ENCODE measurements around the gene TLN1. TPM values are rescaled to one million over a fixed set of nuclear protein-coding genes. Genes with fewer than 3 reads are reported as not detected.

TLN1 gene
- total RNA-seq, 2 donors from 2014 or later = 117 to 123 TPM

DNA sequence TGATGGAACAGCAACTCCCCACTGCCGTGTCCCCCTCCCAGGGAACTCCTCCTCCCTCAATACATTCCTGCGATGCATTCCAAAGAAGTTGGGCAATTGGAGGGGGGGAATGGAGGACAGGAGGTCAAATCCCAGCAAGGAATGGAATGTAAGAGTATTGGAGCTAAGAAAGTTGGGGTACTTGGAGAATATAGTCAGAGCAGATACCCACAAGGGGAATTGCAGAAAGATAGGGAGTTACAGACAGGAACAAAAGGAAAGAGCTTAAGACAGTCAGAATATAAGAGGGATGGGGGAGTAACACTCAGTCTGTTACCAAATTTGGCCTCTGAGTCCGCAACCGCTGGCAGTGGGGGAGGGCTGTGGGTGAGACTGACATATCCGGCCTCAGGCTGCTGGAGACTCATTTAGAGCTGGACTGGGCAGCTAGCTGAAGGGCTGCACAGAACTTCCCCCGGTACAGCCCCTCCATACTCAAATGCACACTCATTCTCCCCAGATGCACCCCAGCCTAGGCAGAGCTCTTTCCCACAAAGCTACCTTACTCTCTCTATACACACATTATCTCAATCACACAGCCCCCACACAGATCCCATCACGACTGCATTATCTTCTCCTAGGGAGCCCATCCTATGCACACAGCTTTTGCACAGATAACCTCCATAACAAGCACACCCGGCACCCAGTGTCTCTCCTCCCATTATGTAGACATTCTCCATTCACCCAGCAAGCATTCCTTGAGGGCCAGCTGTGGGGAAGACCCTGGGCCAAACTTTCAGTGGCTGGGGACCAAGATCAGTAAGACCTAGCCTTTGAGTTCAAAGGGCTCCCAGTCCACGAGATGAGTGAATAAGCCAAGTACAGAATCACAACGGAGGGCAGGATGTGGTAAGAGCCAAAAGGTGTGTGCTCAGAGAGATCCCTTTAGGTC lies 3.7 kb downstream of the TLN1 start:
- Histone ChIP-seq H3K4me3 (ENCODE audit: low read length) (peak overlapping the region; percentile 97), H3K4me1 (ENCODE audit: control insufficient read depth, insufficient read depth, low read length) (peaks cover 13% of the 10 kb centered on the region), H3K36me3 (ENCODE audit: control insufficient read depth, insufficient read depth, low read length) (peaks cover 30% of the 10 kb centered on the region), H3K27me3 (ENCODE audit: control insufficient read depth, insufficient read depth, low read length, poor library complexity, severe bottlenecking) (no peaks in the 10 kb centered on the region), H3K9ac (ENCODE audit: extremely low read depth, low read length, poor library complexity, severe bottlenecking) (peak overlapping the region; percentile 60), H3K27ac (ENCODE audit: low read depth, low read length) (peak overlapping the region; percentile 86), H3K9me3 (ENCODE audit: control insufficient read depth, low read length) (no peaks in the 10 kb centered on the region)
- DNase-seq = peak; percentile 80
- Mint-ChIP-seq H3K27ac (no peak overlapping the region), H3K4me3 (no peak overlapping the region), H3K4me1 (peaks cover 18% of the 10 kb centered on the region), H3K27me3 (ENCODE audit: insufficient read depth) (no peaks in the 10 kb centered on the region), H3K36me3 (ENCODE audit: low read depth) (peaks cover 26% of the 10 kb centered on the region), H3K9me3 (no peaks in the 10 kb centered on the region)
- no peak for TF ChIP-seq CTCF (conservative IDR thresholded peaks at IDR 0.05)
- WGBS, 2 experiments (ENCODE audit: insufficient coverage in 1 of 2, insufficient read length in 1 of 2) = 17 to 18% methylated on average over 5 to 10 of the region's 10 CpGs

- no peaks in the 10 kb centered on the region for H3K9me3 Mint-ChIP-seq
- no peaks in the 10 kb centered on the region for H3K27me3 ChIP-seq (ENCODE audit: control insufficient read depth, insufficient read depth, low read length, poor library complexity, severe bottlenecking)
- peaks cover 13% of the 10 kb centered on the region for H3K4me1 ChIP-seq (ENCODE audit: control insufficient read depth, insufficient read depth, low read length)
- peaks cover 31% of the 10 kb centered on the region for H3K36me3 Mint-ChIP-seq (ENCODE audit: low read depth)
- WGBS, 2 experiments (ENCODE audit: insufficient coverage in 1 of 2, insufficient read length in 1 of 2) = 35 to 62% methylated on average over 4 to 5 of the region's 5 CpGs
- H3K9me3 ChIP-seq (ENCODE audit: control insufficient read depth, low read length) = no peaks in the 10 kb centered on the region
- no peak overlapping the region for H3K4me3 Mint-ChIP-seq
- no peak overlapping the region for H3K27ac Mint-ChIP-seq
- no peak for DNase-seq
- TF ChIP-seq CTCF (conservative IDR thresholded peaks at IDR 0.05) = no peak
- peak overlapping the region; percentile 60 for H3K9ac ChIP-seq (ENCODE audit: extremely low read depth, low read length, poor library complexity, severe bottlenecking)
- peaks cover 13% of the 10 kb centered on the region for H3K4me1 Mint-ChIP-seq
- H3K4me3 ChIP-seq (ENCODE audit: low read length) = peak overlapping the region; percentile 97
- no peaks in the 10 kb centered on the region for H3K27me3 Mint-ChIP-seq (ENCODE audit: insufficient read depth)
- H3K36me3 ChIP-seq (ENCODE audit: control insufficient read depth, insufficient read depth, low read length) = peaks cover 35% of the 10 kb centered on the region
- peak overlapping the region; percentile 86 for H3K27ac ChIP-seq (ENCODE audit: low read depth, low read length)
These were observed 4.3 kb downstream of the TLN1 start for GRCh38 chr9:35727676-35728040.

DNA sequence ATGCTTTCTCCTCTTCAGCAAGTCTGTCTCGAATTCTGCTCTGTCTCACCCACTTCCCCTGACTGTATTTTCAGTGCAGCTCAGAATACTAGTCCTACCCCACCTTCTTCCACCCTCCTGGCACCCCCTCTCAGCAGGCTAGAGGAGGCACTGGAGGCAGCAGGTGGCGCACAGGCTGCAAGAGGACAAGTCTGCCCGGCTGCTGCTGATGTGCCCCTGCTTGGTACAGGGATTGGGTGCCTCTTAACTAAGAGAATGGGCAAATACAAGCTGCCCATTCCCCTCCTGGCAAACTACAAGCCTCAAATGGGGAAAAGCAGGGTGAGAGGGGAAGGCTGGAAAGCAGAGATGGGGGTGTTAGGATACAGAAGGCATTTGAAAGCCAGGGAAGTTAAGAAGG lies 5.1 kb downstream of the TLN1 start:
- no peak for DNase-seq
- Histone ChIP-seq H3K27ac (ENCODE audit: low read depth, low read length) (no peak overlapping the region), H3K4me3 (ENCODE audit: low read length) (peak overlapping the region; percentile 97), H3K9ac (ENCODE audit: extremely low read depth, low read length, poor library complexity, severe bottlenecking) (peak overlapping the region; percentile 60), H3K4me1 (ENCODE audit: control insufficient read depth, insufficient read depth, low read length) (peaks cover 13% of the 10 kb centered on the region), H3K27me3 (ENCODE audit: control insufficient read depth, insufficient read depth, low read length, poor library complexity, severe bottlenecking) (no peaks in the 10 kb centered on the region), H3K9me3 (ENCODE audit: control insufficient read depth, low read length) (no peaks in the 10 kb centered on the region), H3K36me3 (ENCODE audit: control insufficient read depth, insufficient read depth, low read length) (peaks cover 42% of the 10 kb centered on the region)
- Mint-ChIP-seq H3K27me3 (ENCODE audit: insufficient read depth) (no peaks in the 10 kb centered on the region), H3K27ac (no peak overlapping the region), H3K36me3 (ENCODE audit: low read depth) (peaks cover 37% of the 10 kb centered on the region), H3K9me3 (no peaks in the 10 kb centered on the region), H3K4me3 (no peak overlapping the region), H3K4me1 (peaks cover 13% of the 10 kb centered on the region)
- TF ChIP-seq CTCF (conservative IDR thresholded peaks at IDR 0.05) = no peak
- 67 to 82% methylated on average over 1 to 3 of the region's 3 CpGs for WGBS, 2 experiments (ENCODE audit: insufficient coverage in 1 of 2, insufficient read length in 1 of 2)
